Chondrocyte (in vitro differentiated cells): Measurements from ENCODE around the gene ATF7. TPM values are rescaled to one million over a fixed set of nuclear protein-coding genes. Genes with fewer than 3 reads are reported as not detected.
"Not testable (repeated sequence)": the region's sequence is repeated elsewhere in the genome, so short reads cannot be mapped to it uniquely, and the experiment has no call there.

ENCODE experiments used
- DNase-seq: peaks from one replicate; pipeline ENCODE4 v3.0.0; 2021; ENCODE audit warnings: mixed read lengths, low spot score
- H3K27ac Mint-ChIP-seq: one replicate; pipeline ENCODE4 v1.8.0; 2021; ENCODE audit warnings: mild to moderate bottlenecking, moderate library complexity, mixed read lengths; ENCODE audit not compliant: unreplicated experiment
- H3K27me3 Mint-ChIP-seq: 2 replicates; pipeline ENCODE4 v1.8.0; 2021; ENCODE audit warnings: low read depth, mixed read lengths
- H3K36me3 Mint-ChIP-seq: 2 replicates; pipeline ENCODE4 v1.8.0; 2021; ENCODE audit warnings: low read depth, mixed read lengths
- H3K4me1 Mint-ChIP-seq: 2 replicates; pipeline ENCODE4 v1.8.0; 2021; ENCODE audit warnings: low read depth, mild to moderate bottlenecking, mixed read lengths
- H3K4me3 Mint-ChIP-seq: one replicate; pipeline ENCODE4 v1.8.0; 2021; ENCODE audit warnings: mild to moderate bottlenecking, moderate library complexity, mixed read lengths; ENCODE audit not compliant: unreplicated experiment
- H3K9me3 Mint-ChIP-seq: 2 replicates; pipeline ENCODE4 v1.8.0; 2021; ENCODE audit warnings: low read depth, mixed read lengths
- total RNA-seq: library from RNA; stranded (reverse); gene quantifications from 3 replicates; pipeline ENCODE4 v1.2.1, GENCODE V29; 2021
- TF ChIP-seq, protein P1 (sequence below): fragments of 200-600 bp; sonication (generic); IDR thresholded peaks from 2 replicates; pipeline ENCODE4 v1.5.0; 2021; ENCODE audit warnings: antibody characterized with exemption, mild to moderate bottlenecking, moderate library complexity

Gene ATF7
- total RNA-seq, 1 donor from 2014 or later = 44.4 TPM

DNA sequence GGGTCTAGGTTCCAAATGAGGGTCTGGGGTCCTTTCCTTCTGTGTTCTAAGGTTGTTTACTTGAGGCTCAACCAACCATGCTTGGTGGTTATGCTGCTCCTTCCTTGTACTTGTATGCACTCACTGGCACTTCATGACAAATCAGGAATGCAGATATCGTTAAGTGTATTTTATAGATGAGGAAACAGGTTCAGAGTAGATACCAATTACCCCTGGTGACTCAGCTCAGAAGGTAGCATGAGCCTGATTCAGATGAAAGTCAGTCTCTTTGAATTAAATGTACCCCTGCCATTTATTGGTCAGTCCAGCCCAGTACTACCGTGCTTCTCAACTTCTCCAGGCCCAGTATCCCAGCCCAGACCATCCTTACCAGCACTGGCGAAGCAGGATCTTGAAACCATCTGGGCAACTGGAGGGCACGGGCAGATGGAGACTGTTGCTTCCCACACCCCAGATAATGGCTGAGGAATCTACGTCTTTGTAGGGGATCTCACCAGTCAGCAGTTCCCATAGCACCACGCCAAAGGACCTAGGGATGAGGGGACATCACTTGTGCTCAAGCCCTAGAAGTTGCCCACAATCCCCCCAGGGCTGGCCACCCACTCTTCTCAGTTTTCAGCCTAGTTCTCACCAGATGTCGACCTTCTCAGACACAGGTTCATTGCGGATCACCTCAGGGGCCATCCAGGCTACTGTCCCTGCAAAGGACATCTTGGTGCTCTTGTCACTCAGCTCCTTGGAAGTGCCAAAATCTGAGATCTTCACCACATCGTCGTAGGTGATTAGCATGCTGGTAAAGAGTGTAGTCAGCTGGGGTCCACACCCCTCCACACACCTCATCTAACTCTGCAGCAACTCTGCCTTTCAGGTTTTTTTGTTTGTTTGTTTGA is 141.3 kb downstream of the ATF7 start:
- Mint-ChIP-seq H3K4me3 (no peak overlapping the region), H3K27ac (no peak overlapping the region), H3K36me3 (peaks cover 14% of the 10 kb centered on the region), H3K4me1 (peaks cover 21% of the 10 kb centered on the region), H3K9me3 (no peaks in the 10 kb centered on the region), H3K27me3 (no peaks in the 10 kb centered on the region)
- DNase-seq = peak; percentile 52
- TF ChIP-seq, protein P1, sequence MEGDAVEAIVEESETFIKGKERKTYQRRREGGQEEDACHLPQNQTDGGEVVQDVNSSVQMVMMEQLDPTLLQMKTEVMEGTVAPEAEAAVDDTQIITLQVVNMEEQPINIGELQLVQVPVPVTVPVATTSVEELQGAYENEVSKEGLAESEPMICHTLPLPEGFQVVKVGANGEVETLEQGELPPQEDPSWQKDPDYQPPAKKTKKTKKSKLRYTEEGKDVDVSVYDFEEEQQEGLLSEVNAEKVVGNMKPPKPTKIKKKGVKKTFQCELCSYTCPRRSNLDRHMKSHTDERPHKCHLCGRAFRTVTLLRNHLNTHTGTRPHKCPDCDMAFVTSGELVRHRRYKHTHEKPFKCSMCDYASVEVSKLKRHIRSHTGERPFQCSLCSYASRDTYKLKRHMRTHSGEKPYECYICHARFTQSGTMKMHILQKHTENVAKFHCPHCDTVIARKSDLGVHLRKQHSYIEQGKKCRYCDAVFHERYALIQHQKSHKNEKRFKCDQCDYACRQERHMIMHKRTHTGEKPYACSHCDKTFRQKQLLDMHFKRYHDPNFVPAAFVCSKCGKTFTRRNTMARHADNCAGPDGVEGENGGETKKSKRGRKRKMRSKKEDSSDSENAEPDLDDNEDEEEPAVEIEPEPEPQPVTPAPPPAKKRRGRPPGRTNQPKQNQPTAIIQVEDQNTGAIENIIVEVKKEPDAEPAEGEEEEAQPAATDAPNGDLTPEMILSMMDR = no peak

- TF ChIP-seq, protein P1 = no peak
- H3K27me3 Mint-ChIP-seq = no peaks in the 10 kb centered on the region
- peak overlapping the region; percentile 37 for H3K27ac Mint-ChIP-seq
- no peak overlapping the region for H3K4me3 Mint-ChIP-seq
- H3K9me3 Mint-ChIP-seq = no peaks in the 10 kb centered on the region
- H3K4me1 Mint-ChIP-seq = peaks cover 27% of the 10 kb centered on the region
- H3K36me3 Mint-ChIP-seq = peaks cover 24% of the 10 kb centered on the region
- no peak for DNase-seq
These were observed 142.2 kb downstream of the ATF7 start for GRCh38 chr12:53483979-53484377.

DNA sequence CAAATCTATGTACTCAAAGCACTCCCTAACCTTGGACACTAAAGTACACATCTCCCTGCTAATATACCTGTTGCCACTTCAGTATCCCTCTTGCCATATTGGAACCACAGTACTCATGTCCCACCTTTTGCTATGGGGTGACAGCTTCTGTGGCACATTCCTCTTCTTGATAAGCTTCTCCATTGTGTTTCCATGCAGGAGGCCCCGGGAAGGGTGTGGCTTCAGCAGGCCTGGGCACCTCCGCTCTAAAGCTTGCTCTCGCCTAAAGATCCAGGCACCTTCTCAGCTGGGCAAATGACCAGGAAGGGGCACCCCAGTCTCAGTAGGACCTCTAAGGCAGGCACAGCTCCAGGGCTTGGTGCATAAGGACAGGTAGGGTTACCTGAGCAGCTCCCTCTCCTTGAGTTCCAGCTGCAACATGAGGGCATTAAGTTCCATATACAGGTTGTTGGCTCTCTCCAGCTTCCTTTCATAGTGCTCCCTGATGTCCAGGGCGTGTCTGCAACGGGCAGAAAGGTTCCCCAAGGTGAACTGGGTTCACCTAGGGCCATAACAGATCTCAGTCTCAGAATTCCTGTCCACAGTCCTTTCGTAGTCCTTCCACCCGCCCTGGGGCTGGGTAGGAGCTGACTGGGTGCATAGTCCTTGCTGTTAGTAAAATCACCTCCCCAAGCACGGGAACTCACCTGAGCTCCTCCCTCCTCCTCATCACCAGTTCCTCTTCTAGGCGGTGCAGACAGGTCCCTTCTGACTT is 142.8 kb downstream of the ATF7 start:
- peak; percentile 52 for DNase-seq
- TF ChIP-seq, protein P1 = no peak
- peak overlapping the region; percentile 37 for H3K27ac Mint-ChIP-seq
- H3K36me3 Mint-ChIP-seq = peaks cover 24% of the 10 kb centered on the region
- peaks cover 32% of the 10 kb centered on the region for H3K4me1 Mint-ChIP-seq
- no peaks in the 10 kb centered on the region for H3K27me3 Mint-ChIP-seq
- H3K4me3 Mint-ChIP-seq = no peak overlapping the region
- no peaks in the 10 kb centered on the region for H3K9me3 Mint-ChIP-seq

DNA sequence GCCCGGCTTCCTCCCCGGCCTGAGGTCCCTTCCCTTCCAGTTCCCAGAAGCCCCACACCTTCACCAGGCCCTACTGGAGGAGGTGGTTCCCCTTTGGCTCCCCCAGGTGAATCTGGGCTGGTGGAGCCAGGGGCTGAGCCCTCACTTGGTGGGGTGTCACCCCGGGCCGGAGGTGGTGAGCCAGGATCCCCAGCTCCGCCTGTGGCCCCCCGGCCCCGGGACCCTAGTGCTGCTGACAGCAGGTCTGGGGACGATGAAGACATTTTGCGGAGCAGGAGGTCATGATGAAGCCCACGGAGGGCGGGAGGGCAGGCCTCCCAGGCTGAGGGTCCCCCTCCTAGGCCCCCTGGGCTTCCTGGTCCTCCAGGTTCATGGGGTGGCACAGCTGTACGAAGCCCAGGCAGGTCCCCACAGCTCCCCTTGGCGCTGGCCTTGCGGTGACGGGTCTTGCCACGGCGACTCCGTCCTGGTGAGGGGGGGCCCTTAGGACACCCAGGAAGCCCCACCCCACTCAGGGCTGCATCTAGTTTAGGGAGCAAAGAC is 143.5 kb downstream of the ATF7 start:
- TF ChIP-seq, protein P1 = no peak
- peak; percentile 91 for DNase-seq
- H3K27ac Mint-ChIP-seq = no peak overlapping the region
- H3K4me3 Mint-ChIP-seq = no peak overlapping the region
- H3K27me3 Mint-ChIP-seq = no peaks in the 10 kb centered on the region
- H3K9me3 Mint-ChIP-seq = no peaks in the 10 kb centered on the region
- peaks cover 26% of the 10 kb centered on the region for H3K36me3 Mint-ChIP-seq
- H3K4me1 Mint-ChIP-seq = peaks cover 36% of the 10 kb centered on the region

DNA sequence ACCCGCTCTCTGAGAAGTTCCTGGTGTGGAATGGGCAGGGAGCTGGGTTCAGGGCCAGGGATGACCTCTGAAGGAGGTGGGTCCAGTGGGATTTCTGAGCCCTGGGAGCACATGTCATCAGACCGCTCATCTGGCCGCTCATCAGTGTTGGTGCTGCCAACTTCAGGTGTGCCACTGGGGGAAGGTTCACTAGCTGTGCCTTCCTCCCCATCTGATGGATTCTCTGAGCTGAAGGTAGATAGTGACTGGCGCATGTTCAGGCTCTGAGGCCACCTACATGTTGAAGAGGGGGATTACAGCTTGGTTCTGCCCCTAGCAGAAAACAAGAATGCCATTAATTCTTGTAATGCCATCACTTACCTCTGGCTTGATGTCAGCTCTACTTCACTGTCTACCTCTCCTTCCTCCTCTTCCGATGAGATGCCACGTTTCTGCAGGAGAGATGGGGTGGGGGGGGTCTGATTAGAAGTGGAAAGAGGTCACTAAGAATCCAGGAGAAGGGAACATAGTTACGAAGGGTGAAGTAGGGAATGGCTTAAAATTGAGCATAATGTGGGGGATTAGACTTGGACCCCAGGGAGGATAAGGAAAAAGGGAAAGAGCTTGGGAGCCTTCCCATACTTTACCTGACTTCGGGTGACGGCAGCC is 144.1 kb downstream of the ATF7 start:
- TF ChIP-seq, protein P1 = peak; percentile 53
- no peak overlapping the region for H3K4me3 Mint-ChIP-seq
- DNase-seq = peak; percentile 54
- H3K27ac Mint-ChIP-seq = peak overlapping the region; percentile 73
- no peaks in the 10 kb centered on the region for H3K9me3 Mint-ChIP-seq
- no peaks in the 10 kb centered on the region for H3K27me3 Mint-ChIP-seq
- H3K4me1 Mint-ChIP-seq = peaks cover 38% of the 10 kb centered on the region
- H3K36me3 Mint-ChIP-seq = peaks cover 27% of the 10 kb centered on the region

DNA sequence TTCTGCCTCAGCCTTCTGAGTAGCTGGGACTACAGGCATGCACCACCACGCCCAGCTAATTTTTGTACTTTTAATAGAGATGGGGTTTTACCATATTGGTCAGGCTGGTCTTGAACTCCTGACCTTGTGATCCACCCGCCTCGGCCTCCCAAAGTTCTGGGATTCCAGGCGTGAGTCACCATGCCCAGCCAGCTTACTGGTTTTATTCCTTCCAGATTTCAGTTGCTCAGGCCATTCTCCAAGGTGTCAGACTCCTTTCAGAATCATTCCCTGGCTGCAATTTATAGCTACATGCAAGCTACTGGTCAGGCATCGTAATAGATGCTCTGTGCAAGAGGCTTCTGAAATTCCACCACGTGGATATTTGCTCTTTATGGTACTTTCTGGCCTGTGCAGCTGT is 144.7 kb downstream of the ATF7 start:
- not testable (repeated sequence) for H3K9me3 Mint-ChIP-seq, H3K4me3 Mint-ChIP-seq, H3K27me3 Mint-ChIP-seq, DNase-seq
- Mint-ChIP-seq H3K4me1 (peaks cover 44% of the 10 kb centered on the region), H3K27ac (peak overlapping the region; percentile 38), H3K36me3 (peaks cover 29% of the 10 kb centered on the region)
